Measurements from ENCODE around the gene SEL1L3.
"Not testable (repeated sequence)": the region's sequence is repeated elsewhere in the genome, so short reads cannot be mapped to it uniquely, and the experiment has no call there.

Gene SEL1L3

GRCh38 chr4:25862411-25863346, at the start of gene SEL1L3:
Gene SEL1L3 (minus strand): TSS chr4:25862988. CDS start chr4:25862836, 152 bp downstream.
- DNase-seq (ENCODE audit: low read depth) = no peak
- TF ChIP-seq CTCF (IDR thresholded peaks at IDR 0.05; ENCODE audit: low read depth, low read length, missing control alignments) = no peak

GRCh38 chr4:25911356-25911755, 48.6 kb upstream of the SEL1L3 start:
- TF ChIP-seq CTCF (IDR thresholded peaks at IDR 0.05; ENCODE audit: low read depth, low read length, missing control alignments) = no peak
- no peak overlapping the region for H3K4me3 ChIP-seq (ENCODE audit: low read depth, low read length)
- no peak for DNase-seq (ENCODE audit: low read depth)

More at GRCh38 chr4:25862411-25863346, at the start of gene SEL1L3:
- H3K4me3 ChIP-seq (ENCODE audit: low read depth, low read length) = peak within 1 kb of the TSS; percentile 58

- TF ChIP-seq CTCF (IDR thresholded peaks at IDR 0.05; ENCODE audit: low read depth, low read length, missing control alignments) = no peak
- DNase-seq (ENCODE audit: low read depth) = no peak
- no peak overlapping the region for H3K4me3 ChIP-seq (ENCODE audit: low read depth, low read length)
Observed at GRCh38 chr4:25908491-25908901, 45.7 kb upstream of the SEL1L3 start.

- H3K4me3 ChIP-seq (ENCODE audit: low read depth, low read length); DNase-seq (ENCODE audit: low read depth): not testable (repeated sequence)
Observed at GRCh38 chr4:25906113-25906512, 43.3 kb upstream of the SEL1L3 start.

- H3K4me3 ChIP-seq (ENCODE audit: low read depth, low read length) = no peak overlapping the region
- DNase-seq (ENCODE audit: low read depth) = no peak
- no peak for TF ChIP-seq CTCF (IDR thresholded peaks at IDR 0.05; ENCODE audit: low read depth, low read length, missing control alignments)
Observed at GRCh38 chr4:25905371-25905770, 42.6 kb upstream of the SEL1L3 start.

GRCh38 chr4:25904748-25905082, 41.9 kb upstream of the SEL1L3 start:
- no peak for TF ChIP-seq CTCF (IDR thresholded peaks at IDR 0.05; ENCODE audit: low read depth, low read length, missing control alignments)
- no peak overlapping the region for H3K4me3 ChIP-seq (ENCODE audit: low read depth, low read length)
- DNase-seq (ENCODE audit: low read depth) = no peak

GRCh38 chr4:25903900-25904747, 41.3 kb upstream of the SEL1L3 start:
- TF ChIP-seq CTCF (IDR thresholded peaks at IDR 0.05; ENCODE audit: low read depth, low read length, missing control alignments) = no peak
- no peak overlapping the region for H3K4me3 ChIP-seq (ENCODE audit: low read depth, low read length)
- no peak for DNase-seq (ENCODE audit: low read depth)

Data from GM12864 (cell line).